RKO (cell line): ENCODE measurements around the gene RASGRF2.
A peak's percentile ranks its signal among the peaks of the same experiment; 100 is the strongest.

Experiments used
- DNase-seq: peaks from one replicate; pipeline ENCODE4 v3.0.0-alpha.2; 2016; ENCODE audit warnings: low spot score

The RASGRF2 gene

GRCh38 chr5:81177061-81177460 is 216.9 kb downstream of the RASGRF2 start:
- DNase-seq, result no peak

- no peak for DNase-seq
Observed at GRCh38 chr5:81179959-81180358, 219.8 kb downstream of the RASGRF2 start.

- no peak for DNase-seq
Observed at GRCh38 chr5:81180780-81181460, 220.8 kb downstream of the RASGRF2 start.

- no peak for DNase-seq
Observed at GRCh38 chr5:81181576-81182316, 221.6 kb downstream of the RASGRF2 start.

- DNase-seq, result no peak
Observed at GRCh38 chr5:81182396-81183390, 222.5 kb downstream of the RASGRF2 start.

- DNase-seq, result no peak
Observed at GRCh38 chr5:81183811-81184748, 223.9 kb downstream of the RASGRF2 start.

GRCh38 chr5:81184749-81185110 is 224.6 kb downstream of the RASGRF2 start:
- no peak for DNase-seq

GRCh38 chr5:81187885-81188284 is 227.7 kb downstream of the RASGRF2 start:
- DNase-seq, result no peak

- DNase-seq, result no peak
Observed at GRCh38 chr5:81188962-81189361, 228.8 kb downstream of the RASGRF2 start.

- no peak for DNase-seq
Observed at GRCh38 chr5:81189875-81190498, 229.8 kb downstream of the RASGRF2 start.

GRCh38 chr5:81191726-81192372 is 231.7 kb downstream of the RASGRF2 start:
- no peak for DNase-seq

GRCh38 chr5:81192373-81192750 is 232.2 kb downstream of the RASGRF2 start:
- DNase-seq, result no peak

GRCh38 chr5:81194633-81195334 is 234.6 kb downstream of the RASGRF2 start:
- DNase-seq, result peak; percentile 80

- DNase-seq, result no peak
Observed at GRCh38 chr5:81195335-81195929, 235.3 kb downstream of the RASGRF2 start.

- DNase-seq, result no peak
Observed at GRCh38 chr5:81202655-81203054, 242.5 kb downstream of the RASGRF2 start.

GRCh38 chr5:81203729-81204128 is 243.6 kb downstream of the RASGRF2 start:
- DNase-seq, result no peak

GRCh38 chr5:81204205-81204604 is 244.0 kb downstream of the RASGRF2 start:
- no peak for DNase-seq

GRCh38 chr5:81205058-81205457 is 244.9 kb downstream of the RASGRF2 start:
- DNase-seq, result no peak

- no peak for DNase-seq
Observed at GRCh38 chr5:81207009-81207408, 246.8 kb downstream of the RASGRF2 start.
